Adrenal gland (tissue), 5 donors: ENCODE results near the gene DPM1.

Source experiments
- POLR2A ChIP-seq, 2 donors: fragments of 450-650 bp; IDR thresholded peaks; one replicate each; pipeline ENCODE4 v1.6.1; 2017; ENCODE audit warnings: antibody characterized with exemption in 2 of 2, mild to moderate bottlenecking in 2 of 2, moderate library complexity in 1 of 2
- TF ChIP-seq, protein P1 (sequence below), 6 experiments: fragments of 450-650 bp in 4 of 6; fragments of 200-600 bp in 2 of 6; sonication (generic) in 1 of 6; IDR thresholded peaks; 1 replicate in 5 of 6; 2 replicates in 1 of 6; pipeline versions ENCODE4 v1.5.1 to v1.8.0; 2016 to 2021; ENCODE audit warnings: antibody characterized with exemption in 6 of 6, mild to moderate bottlenecking in 2 of 6, moderate library complexity in 1 of 6
- donor health status: DM: no; HTN: no; CAD: no.

DNA sequence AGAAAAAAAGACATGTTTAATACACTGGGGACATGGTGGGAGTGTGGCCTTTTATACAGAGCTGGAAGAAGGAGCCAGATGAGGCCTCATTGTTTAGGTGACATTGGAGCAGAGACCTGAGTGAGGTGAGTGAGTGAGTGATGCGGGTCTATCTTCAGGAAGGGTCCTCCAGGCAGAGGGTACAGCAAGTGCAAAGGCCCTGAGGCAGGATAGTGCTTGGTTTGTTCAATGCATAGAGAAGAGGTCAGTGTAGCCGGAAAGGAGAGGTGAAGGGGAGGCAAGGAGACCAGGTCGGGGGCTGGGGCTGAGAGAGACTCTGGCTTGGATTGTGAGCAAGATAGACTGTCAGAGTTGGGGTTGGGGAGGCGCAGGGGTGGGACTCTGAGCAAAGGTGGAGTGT lies 41.0 kb upstream of the DPM1 start:
- TF ChIP-seq, protein P1, sequence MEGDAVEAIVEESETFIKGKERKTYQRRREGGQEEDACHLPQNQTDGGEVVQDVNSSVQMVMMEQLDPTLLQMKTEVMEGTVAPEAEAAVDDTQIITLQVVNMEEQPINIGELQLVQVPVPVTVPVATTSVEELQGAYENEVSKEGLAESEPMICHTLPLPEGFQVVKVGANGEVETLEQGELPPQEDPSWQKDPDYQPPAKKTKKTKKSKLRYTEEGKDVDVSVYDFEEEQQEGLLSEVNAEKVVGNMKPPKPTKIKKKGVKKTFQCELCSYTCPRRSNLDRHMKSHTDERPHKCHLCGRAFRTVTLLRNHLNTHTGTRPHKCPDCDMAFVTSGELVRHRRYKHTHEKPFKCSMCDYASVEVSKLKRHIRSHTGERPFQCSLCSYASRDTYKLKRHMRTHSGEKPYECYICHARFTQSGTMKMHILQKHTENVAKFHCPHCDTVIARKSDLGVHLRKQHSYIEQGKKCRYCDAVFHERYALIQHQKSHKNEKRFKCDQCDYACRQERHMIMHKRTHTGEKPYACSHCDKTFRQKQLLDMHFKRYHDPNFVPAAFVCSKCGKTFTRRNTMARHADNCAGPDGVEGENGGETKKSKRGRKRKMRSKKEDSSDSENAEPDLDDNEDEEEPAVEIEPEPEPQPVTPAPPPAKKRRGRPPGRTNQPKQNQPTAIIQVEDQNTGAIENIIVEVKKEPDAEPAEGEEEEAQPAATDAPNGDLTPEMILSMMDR (IDR thresholded peaks at IDR 0.05), result no peak
- TF ChIP-seq POLR2A (IDR thresholded peaks at IDR 0.05), result no peak
